HepG2 (cell line): ENCODE results near the gene TSSK6. TPM values are rescaled to one million over a fixed set of nuclear protein-coding genes. Genes with fewer than 3 reads are reported as not detected.

Experiments
- ERF ChIP-seq: IDR thresholded peaks from 2 replicates; pipeline ENCODE4 v1.6.1; 2018; ENCODE audit warnings: missing biosample characterization, missing genetic modification reagents
- FOXK2 ChIP-seq: fragments of 450-650 bp; IDR thresholded peaks from 2 replicates; pipeline ENCODE4 v1.6.1; 2016
- GLI4 ChIP-seq: sonication (generic); formaldehyde crosslinking; IDR thresholded peaks from 2 replicates; pipeline ENCODE4 v1.5.1; 2020; ENCODE audit warnings: missing genetic modification reagents, mild to moderate bottlenecking, moderate library complexity, borderline replicate concordance
- HOXD1 ChIP-seq: sonication (generic); formaldehyde crosslinking; IDR thresholded peaks from 2 replicates; pipeline ENCODE4 v1.5.0; 2020; ENCODE audit warnings: missing genetic modification reagents
- IRF2 ChIP-seq: IDR thresholded peaks from 2 replicates; pipeline ENCODE4 v1.6.1; 2018; ENCODE audit warnings: missing genetic modification reagents, missing compliant biosample characterization
- KAT2B ChIP-seq: fragments of 150-350 bp; IDR thresholded peaks from 2 replicates; pipeline ENCODE4 v1.6.1; 2014; ENCODE audit warnings: low read depth, low read length, borderline replicate concordance
- KLF9 ChIP-seq: IDR thresholded peaks from 2 replicates; pipeline ENCODE4 v1.6.1; 2016; ENCODE audit warnings: low read depth
- PHB2 ChIP-seq: fragments of 450-650 bp; IDR thresholded peaks from 2 replicates; pipeline ENCODE4 v1.6.1; 2018; ENCODE audit not compliant: partially characterized antibody
- PHF8 ChIP-seq: sonication (generic); formaldehyde crosslinking; IDR thresholded peaks from 2 replicates; pipeline ENCODE4 v1.5.0; 2020; ENCODE audit warnings: missing genetic modification reagents
- SIN3A ChIP-seq: IDR thresholded peaks from 2 replicates; pipeline ENCODE4 v1.6.1; 2011; ENCODE audit warnings: low read depth, mild to moderate bottlenecking, control low read depth, low read length, borderline replicate concordance
- SIX1 ChIP-seq: sonication (generic); formaldehyde crosslinking; IDR thresholded peaks from 2 replicates; pipeline ENCODE4 v1.4.0; 2020; ENCODE audit warnings: missing genetic modification reagents, borderline replicate concordance
- SMARCE1 ChIP-seq: fragments of 450-650 bp; IDR thresholded peaks from 2 replicates; pipeline ENCODE4 v1.6.1; 2017; ENCODE audit warnings: borderline replicate concordance
- SRSF1 ChIP-seq: fragments of 200-400 bp; formaldehyde crosslinking; optimal IDR thresholded peaks from 2 replicates; pipeline ENCODE3; 2017; ENCODE audit warnings: mild to moderate bottlenecking, low read depth, low read length, moderate library complexity
- ZBTB21 ChIP-seq: sonication (generic); formaldehyde crosslinking; IDR thresholded peaks from 2 replicates; pipeline ENCODE4 v1.4.0; 2020; ENCODE audit warnings: missing genetic modification reagents
- ZNF224 ChIP-seq: sonication (generic); formaldehyde crosslinking; IDR thresholded peaks from 2 replicates; pipeline ENCODE4 v1.5.0; 2020; ENCODE audit warnings: mild to moderate bottlenecking, missing genetic modification reagents
- ZNF317 ChIP-seq: sonication (generic); formaldehyde crosslinking; IDR thresholded peaks from 2 replicates; pipeline ENCODE4 v1.5.0; 2020; ENCODE audit warnings: mild to moderate bottlenecking, missing genetic modification reagents
- ZNF510 ChIP-seq: sonication (generic); formaldehyde crosslinking; IDR thresholded peaks from 2 replicates; pipeline ENCODE4 v1.4.0; 2020; ENCODE audit warnings: low read depth, mild to moderate bottlenecking, missing genetic modification reagents
- ZNF564 ChIP-seq: sonication (generic); formaldehyde crosslinking; IDR thresholded peaks from 2 replicates; pipeline ENCODE4 v1.8.1; 2023; ENCODE audit warnings: mild to moderate bottlenecking, missing genetic modification reagents
- ZNF788 ChIP-seq: sonication (generic); formaldehyde crosslinking; IDR thresholded peaks from 2 replicates; pipeline ENCODE4 v1.5.0; 2020; ENCODE audit warnings: mild to moderate bottlenecking, missing genetic modification reagents, borderline replicate concordance
- ZNF790 ChIP-seq: sonication (generic); formaldehyde crosslinking; IDR thresholded peaks from 2 replicates; pipeline ENCODE4 v1.8.0; 2022; ENCODE audit warnings: missing genetic modification reagents, mild to moderate bottlenecking, borderline replicate concordance
- polyA plus RNA-seq, 8 experiments: library from polyadenylated mRNA; depleted of rRNA in 3 of 8; stranded (reverse) in 7 of 8; unstranded in 1 of 8; fragments of >200 nt; fragmentation: Illumina TruSeq in 4 of 8; extraction: Trizol in 4 of 8; gene quantifications; 2 replicates each; pipeline versions ENCODE4 v1.2.1 to v1.2.3, GENCODE V29; 2011 to 2016; ENCODE audit warnings: low read depth in 4 of 8, missing spikeins in 1 of 8, mixed read lengths in 1 of 8; ENCODE audit not compliant: insufficient read depth in 1 of 8
- total RNA-seq, 5 experiments: library from RNA; depleted of rRNA; stranded (reverse); fragments of >200 nt; fragmentation: Illumina TruSeq; extraction: Trizol; gene quantifications; 2 replicates each; pipeline ENCODE4 v1.2.3, GENCODE V29; 2016; ENCODE audit warnings: low read depth in 1 of 5
- TF ChIP-seq, protein P1 (sequence below): sonication (generic); formaldehyde crosslinking; IDR thresholded peaks from 2 replicates; pipeline ENCODE4 v1.8.0; 2023; ENCODE audit warnings: mild to moderate bottlenecking, missing genetic modification reagents
- TF ChIP-seq, protein P2 (sequence below): sonication (generic); formaldehyde crosslinking; IDR thresholded peaks from 2 replicates; pipeline ENCODE4 v1.9.0; 2021; ENCODE audit warnings: missing genetic modification reagents, borderline replicate concordance
- TF ChIP-seq, protein P3 (sequence below), 2 experiments: sonication (generic) in 1 of 2; formaldehyde crosslinking in 1 of 2; IDR thresholded peaks; 2 replicates each; pipeline versions ENCODE4 v1.5.1 to v1.6.1; 2011 to 2020; ENCODE audit warnings: borderline replicate concordance in 1 of 2, low read depth in 1 of 2, low read length in 1 of 2, mild to moderate bottlenecking in 1 of 2, missing genetic modification reagents in 1 of 2, moderate library complexity in 1 of 2

TSSK6 gene
- total and polyA plus RNA-seq, 2 of the 13 experiments (the other 11 are each of a cell fraction or from before 2014, with no cell fraction given) = 0.71 to 1.2 TPM

DNA sequence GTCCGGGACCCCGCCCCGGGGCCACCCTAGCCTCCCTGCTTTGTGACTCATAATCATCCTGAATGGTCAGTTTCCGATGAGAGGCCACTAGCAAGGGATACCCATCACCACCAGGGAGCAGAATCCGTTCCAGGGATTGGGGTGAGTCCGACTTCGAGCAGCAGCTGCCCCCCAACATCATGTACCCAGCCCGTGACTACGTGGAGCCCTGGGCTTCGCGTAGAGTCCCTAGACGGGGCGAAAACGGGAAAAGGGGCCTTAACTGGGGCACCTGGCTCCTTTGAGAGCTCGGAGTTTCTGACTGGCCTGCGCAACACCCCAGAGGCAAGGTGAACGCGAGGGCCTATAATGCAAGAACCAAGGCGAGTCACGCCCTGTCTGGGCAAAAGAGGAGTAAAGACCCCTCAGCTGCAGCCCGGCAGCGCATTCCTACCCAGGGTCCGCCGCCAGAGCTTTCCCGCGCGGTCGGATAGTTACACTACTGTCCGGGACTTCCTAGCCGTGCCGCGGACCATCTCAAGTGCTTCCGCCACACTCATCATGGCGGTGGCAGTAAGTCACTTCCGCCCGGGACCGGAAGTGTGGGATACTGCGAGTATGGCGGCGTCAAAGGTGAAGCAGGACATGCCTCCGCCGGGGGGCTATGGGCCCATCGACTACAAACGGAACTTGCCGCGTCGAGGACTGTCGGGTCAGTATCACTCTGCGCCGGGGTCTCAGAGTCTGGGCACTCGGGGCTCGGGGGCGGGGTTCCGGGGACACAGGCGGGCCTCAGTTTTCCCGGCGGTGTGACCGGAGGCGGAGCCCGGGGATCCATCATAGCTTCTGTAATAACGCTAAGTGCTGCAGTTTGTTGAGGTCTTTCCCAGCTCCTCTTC, 533 bp upstream of the TSSK6 start, which contains the start of gene NDUFA13 (continued):
- TF ChIP-seq ERF (peak; percentile 87), KAT2B (no peak), ZNF790 (CRISPR knock-in tag) (no peak), SIN3A (peak; percentile 91), SIX1 (CRISPR knock-in tag) (0 out of 2 replicates have a peak, but pooled peaks have one; percentile 19), IRF2 (CRISPR knock-in tag) (peak; percentile 72), HOXD1 (CRISPR knock-in tag) (no peak), GLI4 (CRISPR knock-in tag) (peak; percentile 90), ZNF224 (CRISPR knock-in tag) (peak; percentile 70; the same call in 1 of the 2 replicates), ZNF510 (CRISPR knock-in tag) (peak; percentile 95; the same call in 1 of the 2 replicates), FOXK2 (no peak), ZNF788 (CRISPR knock-in tag) (peak; percentile 85; the same call in 1 of the 2 replicates), ZNF564 (CRISPR knock-in tag) (no peak; the same call in 1 of the 2 replicates), KLF9 (CRISPR knock-in tag) (no peak), PHB2 (no peak), SMARCE1 (no peak), PHF8 (CRISPR knock-in tag) (peak; percentile 97), ZNF317 (peak; percentile 22; the same call in 1 of the 2 replicates), ZBTB21 (CRISPR knock-in tag) (no peak), SRSF1 (no peak)
- TF ChIP-seq, protein P1, sequence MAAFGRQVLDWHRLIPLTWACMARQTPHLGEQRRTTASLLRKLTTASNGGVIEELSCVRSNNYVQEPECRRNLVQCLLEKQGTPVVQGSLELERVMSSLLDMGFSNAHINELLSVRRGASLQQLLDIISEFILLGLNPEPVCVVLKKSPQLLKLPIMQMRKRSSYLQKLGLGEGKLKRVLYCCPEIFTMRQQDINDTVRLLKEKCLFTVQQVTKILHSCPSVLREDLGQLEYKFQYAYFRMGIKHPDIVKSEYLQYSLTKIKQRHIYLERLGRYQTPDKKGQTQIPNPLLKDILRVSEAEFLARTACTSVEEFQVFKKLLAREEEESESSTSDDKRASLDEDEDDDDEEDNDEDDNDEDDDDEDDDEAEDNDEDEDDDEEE (CRISPR knock-in tag) = peak; percentile 92; the same call in 1 of the 2 replicates
- TF ChIP-seq, protein P2, sequence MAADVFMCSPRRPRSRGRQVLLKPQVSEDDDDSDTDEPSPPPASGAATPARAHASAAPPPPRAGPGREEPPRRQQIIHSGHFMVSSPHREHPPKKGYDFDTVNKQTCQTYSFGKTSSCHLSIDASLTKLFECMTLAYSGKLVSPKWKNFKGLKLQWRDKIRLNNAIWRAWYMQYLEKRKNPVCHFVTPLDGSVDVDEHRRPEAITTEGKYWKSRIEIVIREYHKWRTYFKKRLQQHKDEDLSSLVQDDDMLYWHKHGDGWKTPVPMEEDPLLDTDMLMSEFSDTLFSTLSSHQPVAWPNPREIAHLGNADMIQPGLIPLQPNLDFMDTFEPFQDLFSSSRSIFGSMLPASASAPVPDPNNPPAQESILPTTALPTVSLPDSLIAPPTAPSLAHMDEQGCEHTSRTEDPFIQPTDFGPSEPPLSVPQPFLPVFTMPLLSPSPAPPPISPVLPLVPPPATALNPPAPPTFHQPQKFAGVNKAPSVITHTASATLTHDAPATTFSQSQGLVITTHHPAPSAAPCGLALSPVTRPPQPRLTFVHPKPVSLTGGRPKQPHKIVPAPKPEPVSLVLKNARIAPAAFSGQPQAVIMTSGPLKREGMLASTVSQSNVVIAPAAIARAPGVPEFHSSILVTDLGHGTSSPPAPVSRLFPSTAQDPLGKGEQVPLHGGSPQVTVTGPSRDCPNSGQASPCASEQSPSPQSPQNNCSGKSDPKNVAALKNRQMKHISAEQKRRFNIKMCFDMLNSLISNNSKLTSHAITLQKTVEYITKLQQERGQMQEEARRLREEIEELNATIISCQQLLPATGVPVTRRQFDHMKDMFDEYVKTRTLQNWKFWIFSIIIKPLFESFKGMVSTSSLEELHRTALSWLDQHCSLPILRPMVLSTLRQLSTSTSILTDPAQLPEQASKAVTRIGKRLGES = peak; percentile 37; the same call in 1 of the 2 replicates
- TF ChIP-seq, protein P3, sequence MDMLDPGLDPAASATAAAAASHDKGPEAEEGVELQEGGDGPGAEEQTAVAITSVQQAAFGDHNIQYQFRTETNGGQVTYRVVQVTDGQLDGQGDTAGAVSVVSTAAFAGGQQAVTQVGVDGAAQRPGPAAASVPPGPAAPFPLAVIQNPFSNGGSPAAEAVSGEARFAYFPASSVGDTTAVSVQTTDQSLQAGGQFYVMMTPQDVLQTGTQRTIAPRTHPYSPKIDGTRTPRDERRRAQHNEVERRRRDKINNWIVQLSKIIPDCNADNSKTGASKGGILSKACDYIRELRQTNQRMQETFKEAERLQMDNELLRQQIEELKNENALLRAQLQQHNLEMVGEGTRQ (IDR thresholded peaks at IDR 0.05; ENCODE audit: low read depth, low read length) = no peak
- TF ChIP-seq, protein P3 (CRISPR knock-in tag; IDR thresholded peaks at IDR 0.05; ENCODE audit: borderline replicate concordance) = no peak
